Measurements from ENCODE around the gene EIPR1. TPM values are rescaled to one million over a fixed set of nuclear protein-coding genes. Genes with fewer than 3 reads are reported as not detected.
"Not testable (repeated sequence)": the region's sequence is repeated elsewhere in the genome, so short reads cannot be mapped to it uniquely, and the experiment has no call there.

The EIPR1 gene
- total RNA-seq, 2 donors from 2014 or later: 25.1 to 28.5 TPM

DNA sequence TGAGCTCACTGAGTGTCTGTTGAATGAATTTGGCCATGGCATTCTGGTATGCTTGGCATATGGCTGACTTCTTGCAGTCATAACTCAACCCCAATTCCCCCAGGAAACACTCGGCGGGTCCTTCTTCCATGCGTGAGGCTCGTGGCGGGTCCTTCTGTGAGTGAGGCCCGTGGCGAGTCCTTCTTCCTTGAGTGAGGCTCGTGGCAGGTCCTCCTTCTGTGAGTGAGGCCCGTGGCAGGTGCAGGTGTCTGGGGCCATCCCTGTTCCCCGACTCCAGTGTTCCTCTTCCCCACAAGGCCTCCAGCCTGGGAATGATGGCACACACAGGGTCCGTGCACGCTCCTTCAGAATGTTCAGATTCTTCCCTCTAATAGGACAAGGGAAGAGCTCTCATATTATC is 169.0 kb downstream of the EIPR1 start:
- ATAC-seq: no peak
- peaks cover 8% of the 10 kb centered on the region for H3K36me3 Mint-ChIP-seq (ENCODE audit: low read depth)
- no peak for DNase-seq
- H3K27me3 Mint-ChIP-seq: no peaks in the 10 kb centered on the region
- H3K4me1 Mint-ChIP-seq: peaks cover 9% of the 10 kb centered on the region
- no peaks in the 10 kb centered on the region for H3K9me3 ChIP-seq (ENCODE audit: control insufficient read depth, low read length, poor library complexity, severe bottlenecking)
- H3K27ac Mint-ChIP-seq: peak overlapping the region; percentile 65
- H3K4me3 Mint-ChIP-seq: no peak overlapping the region

DNA sequence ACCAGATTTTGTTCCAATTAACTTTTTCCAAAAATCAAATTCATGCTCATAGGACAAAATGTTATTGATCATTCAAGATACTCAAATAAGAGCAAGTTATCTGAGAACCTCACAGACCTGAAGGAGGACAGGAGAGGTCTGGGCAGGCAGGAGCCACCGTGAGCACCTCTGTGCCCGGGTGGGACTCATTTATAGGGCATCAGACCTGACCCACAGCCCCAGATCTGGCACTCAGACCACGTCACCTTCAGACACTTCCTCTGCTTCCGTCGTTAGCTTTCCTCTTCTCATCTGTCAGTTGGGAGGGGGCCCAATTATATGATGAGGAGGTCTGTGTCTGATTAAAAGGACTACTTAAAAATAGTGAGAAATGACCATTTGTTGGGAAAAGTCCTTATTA is 169.4 kb downstream of the EIPR1 start:
- no peaks in the 10 kb centered on the region for H3K27me3 Mint-ChIP-seq
- H3K4me1 Mint-ChIP-seq: peaks cover 9% of the 10 kb centered on the region
- peaks cover 8% of the 10 kb centered on the region for H3K36me3 Mint-ChIP-seq (ENCODE audit: low read depth)
- peak overlapping the region; percentile 65 for H3K27ac Mint-ChIP-seq
- ATAC-seq (no peak), DNase-seq (no peak)
- H3K9me3 ChIP-seq (ENCODE audit: control insufficient read depth, low read length, poor library complexity, severe bottlenecking): no peaks in the 10 kb centered on the region
- no peak overlapping the region for H3K4me3 Mint-ChIP-seq

DNA sequence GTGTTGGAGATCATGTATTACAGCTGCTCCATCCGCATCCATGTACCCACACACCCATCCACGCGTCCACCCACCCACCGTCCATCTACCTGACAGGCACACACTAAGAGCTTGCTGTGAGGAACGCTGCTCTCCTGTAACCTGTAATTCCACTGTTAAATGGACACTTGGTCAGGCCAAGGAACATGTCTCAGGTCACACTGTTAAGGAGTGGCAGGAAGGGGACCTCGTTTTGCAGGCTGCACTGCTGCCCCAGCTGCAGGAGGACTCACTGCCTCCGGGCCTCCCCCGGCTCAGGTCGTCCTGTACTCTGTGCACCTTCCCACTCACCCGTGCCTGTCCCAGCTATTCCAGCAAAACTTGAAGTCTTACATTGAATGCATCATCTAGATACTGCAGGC is 170.5 kb downstream of the EIPR1 start:
- no peak for ATAC-seq
- H3K27ac Mint-ChIP-seq: peak overlapping the region; percentile 51
- no peak for DNase-seq
- H3K4me3 Mint-ChIP-seq: no peak overlapping the region
- H3K4me1 Mint-ChIP-seq: peaks cover 9% of the 10 kb centered on the region
- H3K27me3 Mint-ChIP-seq: no peaks in the 10 kb centered on the region
- H3K36me3 Mint-ChIP-seq (ENCODE audit: low read depth): peaks cover 6% of the 10 kb centered on the region
- H3K9me3 ChIP-seq (ENCODE audit: control insufficient read depth, low read length, poor library complexity, severe bottlenecking): no peaks in the 10 kb centered on the region

DNA sequence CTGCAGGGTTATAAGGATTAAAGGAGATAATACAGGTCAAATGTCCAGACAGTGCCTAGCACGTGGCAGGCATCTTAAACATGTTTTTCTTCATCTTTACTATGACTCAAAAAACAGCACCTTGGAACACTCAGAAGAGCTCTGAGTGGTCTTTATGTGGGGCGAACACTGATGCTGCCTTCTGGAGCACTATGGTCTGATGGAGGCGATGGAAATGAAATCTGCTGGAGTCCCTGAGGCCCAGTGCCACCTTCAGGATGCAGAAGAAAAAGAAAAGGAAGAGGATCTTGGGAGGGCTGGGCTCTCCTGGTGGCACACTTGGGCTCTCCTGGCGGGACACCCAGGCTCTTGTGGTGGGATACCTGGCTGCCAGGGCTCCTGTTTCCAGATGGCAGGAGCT is 171.8 kb downstream of the EIPR1 start:
- Mint-ChIP-seq H3K36me3 (ENCODE audit: low read depth) (peaks cover 4% of the 10 kb centered on the region), H3K4me3 (no peak overlapping the region), H3K27ac (no peak overlapping the region), H3K27me3 (no peaks in the 10 kb centered on the region), H3K4me1 (peaks cover 10% of the 10 kb centered on the region)
- H3K9me3 ChIP-seq (ENCODE audit: control insufficient read depth, low read length, poor library complexity, severe bottlenecking): no peaks in the 10 kb centered on the region
- ATAC-seq (no peak), DNase-seq (no peak)

DNA sequence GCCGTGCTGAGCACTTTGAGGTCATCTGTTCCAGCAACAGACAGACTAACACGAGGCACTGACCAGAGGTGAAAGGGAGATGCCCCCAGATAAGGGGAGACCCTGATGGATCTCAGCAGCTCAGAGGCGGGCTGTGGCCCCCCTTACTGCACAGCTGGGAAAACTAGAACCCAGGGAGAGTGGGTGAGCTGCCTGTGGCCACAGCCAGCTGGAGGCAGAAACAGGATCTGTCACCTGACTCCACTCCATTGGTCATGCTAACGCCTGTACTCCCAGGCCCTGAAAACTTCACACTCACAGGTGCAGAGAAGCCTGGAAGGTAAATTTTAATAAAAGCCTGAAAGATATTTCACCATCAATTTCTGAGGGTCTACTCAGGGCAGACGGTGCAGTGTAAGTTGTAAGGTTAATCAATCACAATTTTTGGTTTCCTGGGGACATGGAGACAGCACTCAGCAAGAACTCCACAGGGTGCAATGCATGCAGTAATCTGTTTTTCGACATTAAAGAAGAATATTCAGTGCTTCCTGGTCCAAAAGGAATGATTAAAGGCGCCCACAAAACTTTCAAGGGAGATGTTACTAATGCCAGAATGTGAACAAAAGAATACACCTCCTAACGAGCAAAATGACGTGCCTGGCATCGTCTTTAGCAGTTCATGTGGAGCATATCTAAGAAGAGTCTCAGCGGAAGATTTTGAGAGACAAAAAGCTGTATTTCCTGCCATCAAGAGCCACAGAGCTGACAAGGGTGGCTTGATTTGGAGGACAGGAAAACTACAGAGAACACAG is 173.4 kb downstream of the EIPR1 start:
- Mint-ChIP-seq H3K4me3 (no peak overlapping the region), H3K27ac (peak overlapping the region; percentile 72)

DNA sequence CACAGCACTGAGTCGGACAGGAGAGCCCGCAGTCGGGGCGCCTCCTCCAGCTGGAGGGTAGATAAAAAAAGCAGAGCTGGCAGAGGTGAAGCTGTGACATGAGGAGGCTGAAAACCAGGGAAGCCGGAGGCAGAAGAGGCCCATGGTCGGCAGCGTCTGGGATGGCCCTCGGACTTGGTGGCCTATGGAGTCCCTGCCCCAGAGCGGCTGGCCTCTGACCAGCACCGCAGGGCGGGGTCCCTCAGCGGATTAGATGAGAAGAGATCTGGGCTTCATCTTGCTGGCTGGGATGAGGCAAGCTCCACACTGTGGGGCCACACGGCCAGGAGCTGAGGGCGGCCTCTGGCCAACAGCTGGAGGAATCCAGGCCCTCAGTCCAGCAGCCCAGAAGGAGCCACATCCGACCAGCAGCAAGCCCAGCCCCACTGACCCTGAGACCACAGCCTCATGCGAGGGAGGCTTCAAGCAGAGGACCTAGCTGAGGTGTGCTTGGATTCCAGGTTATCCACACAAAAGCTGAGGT is 174.1 kb downstream of the EIPR1 start:
- H3K9me3 ChIP-seq (ENCODE audit: control insufficient read depth, low read length, poor library complexity, severe bottlenecking): no peaks in the 10 kb centered on the region
- Mint-ChIP-seq H3K27me3 (no peaks in the 10 kb centered on the region), H3K27ac (peak overlapping the region; percentile 72), H3K36me3 (ENCODE audit: low read depth) (no peaks in the 10 kb centered on the region), H3K4me3 (no peak overlapping the region), H3K4me1 (peaks cover 5% of the 10 kb centered on the region)
- DNase-seq: no peak
- no peak for ATAC-seq

More for the DNA sequence above, 173.4 kb downstream of the EIPR1 start:
- Mint-ChIP-seq H3K4me1 (peaks cover 9% of the 10 kb centered on the region), H3K36me3 (ENCODE audit: low read depth) (no peaks in the 10 kb centered on the region), H3K27me3 (no peaks in the 10 kb centered on the region)
- ATAC-seq (no peak), DNase-seq (no peak)
- no peaks in the 10 kb centered on the region for H3K9me3 ChIP-seq (ENCODE audit: control insufficient read depth, low read length, poor library complexity, severe bottlenecking)

DNA sequence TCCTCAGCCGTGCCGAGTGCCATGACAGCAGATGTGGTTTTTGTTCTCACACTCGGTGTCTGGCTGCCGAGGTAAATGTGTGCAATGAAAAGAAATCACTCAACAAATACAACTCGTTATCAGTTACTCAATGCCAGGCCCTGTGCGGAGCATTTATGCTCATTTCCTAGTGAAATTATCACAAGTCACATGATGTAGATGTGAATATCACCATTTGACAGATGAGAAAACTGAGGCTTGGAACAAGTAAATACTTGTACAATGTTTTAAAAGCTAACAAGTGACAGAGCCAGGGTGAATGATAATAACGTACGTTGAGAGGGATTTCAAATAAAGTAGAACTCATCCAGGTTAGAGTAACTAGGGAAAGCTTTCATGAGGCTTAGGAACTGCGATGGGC is 174.7 kb downstream of the EIPR1 start:
- H3K36me3 Mint-ChIP-seq (ENCODE audit: low read depth): no peaks in the 10 kb centered on the region
- H3K4me3 Mint-ChIP-seq: no peak overlapping the region
- ATAC-seq: no peak
- no peaks in the 10 kb centered on the region for H3K9me3 ChIP-seq (ENCODE audit: control insufficient read depth, low read length, poor library complexity, severe bottlenecking)
- DNase-seq: no peak
- peak overlapping the region; percentile 72 for H3K27ac Mint-ChIP-seq
- H3K4me1 Mint-ChIP-seq: peaks cover 7% of the 10 kb centered on the region
- no peaks in the 10 kb centered on the region for H3K27me3 Mint-ChIP-seq

DNA sequence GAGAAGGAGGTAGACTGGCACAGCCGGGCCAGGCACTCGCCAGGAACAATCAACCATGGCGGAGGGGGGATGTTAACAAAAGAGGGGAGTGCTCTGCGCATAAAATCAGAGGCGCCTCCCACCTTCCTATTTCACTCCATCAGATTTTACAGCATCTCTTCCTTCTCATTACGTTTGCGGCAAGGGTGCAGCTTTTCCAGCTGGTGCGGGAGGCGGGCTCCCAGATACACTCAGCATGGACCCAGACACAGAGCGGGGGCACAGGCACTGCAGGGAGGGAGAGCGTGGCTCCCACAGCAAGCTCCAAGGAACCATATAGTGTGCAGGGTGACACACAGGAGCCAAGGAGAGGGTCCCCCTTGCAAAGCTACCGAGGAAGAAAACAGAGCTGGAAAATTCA is 176.3 kb downstream of the EIPR1 start:
- DNase-seq (no peak), ATAC-seq (no peak)
- H3K9me3 ChIP-seq (ENCODE audit: control insufficient read depth, low read length, poor library complexity, severe bottlenecking): no peaks in the 10 kb centered on the region
- H3K27me3 Mint-ChIP-seq: no peaks in the 10 kb centered on the region
- H3K4me3 Mint-ChIP-seq: no peak overlapping the region
- H3K27ac Mint-ChIP-seq: no peak overlapping the region
- H3K4me1 Mint-ChIP-seq: peaks cover 7% of the 10 kb centered on the region
- H3K36me3 Mint-ChIP-seq (ENCODE audit: low read depth): no peaks in the 10 kb centered on the region

DNA sequence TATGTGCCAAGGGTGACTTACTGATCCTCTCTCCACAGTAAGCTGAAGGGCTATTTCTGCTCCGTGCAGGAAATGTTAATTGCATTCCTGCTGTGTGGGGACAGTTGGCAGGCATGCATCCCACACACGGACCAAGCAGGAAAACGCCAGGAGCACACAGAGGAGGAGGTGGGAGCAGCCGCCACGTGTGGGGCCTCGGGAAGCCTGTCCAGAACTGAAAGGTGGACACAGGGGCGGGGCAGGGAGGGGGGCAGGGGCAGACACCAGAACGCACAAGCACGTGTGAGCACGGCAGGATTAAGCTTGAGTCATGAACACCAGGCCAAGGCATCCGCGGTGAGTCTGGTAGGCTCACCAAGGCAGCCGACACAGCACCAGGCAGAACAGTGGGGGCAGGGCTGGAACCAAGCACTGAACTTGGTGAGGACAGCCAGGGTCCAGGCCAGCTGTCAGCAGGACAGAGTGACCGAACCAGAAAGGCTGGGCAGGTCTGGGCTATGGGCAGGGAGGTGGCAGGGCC is 177.1 kb downstream of the EIPR1 start:
- H3K27ac Mint-ChIP-seq: no peak overlapping the region
- peaks cover 7% of the 10 kb centered on the region for H3K4me1 Mint-ChIP-seq
- H3K4me3 Mint-ChIP-seq: no peak overlapping the region
- H3K9me3 ChIP-seq (ENCODE audit: control insufficient read depth, low read length, poor library complexity, severe bottlenecking): no peaks in the 10 kb centered on the region
- ATAC-seq (no peak), DNase-seq (no peak)
- H3K36me3 Mint-ChIP-seq (ENCODE audit: low read depth): no peaks in the 10 kb centered on the region
- no peaks in the 10 kb centered on the region for H3K27me3 Mint-ChIP-seq

DNA sequence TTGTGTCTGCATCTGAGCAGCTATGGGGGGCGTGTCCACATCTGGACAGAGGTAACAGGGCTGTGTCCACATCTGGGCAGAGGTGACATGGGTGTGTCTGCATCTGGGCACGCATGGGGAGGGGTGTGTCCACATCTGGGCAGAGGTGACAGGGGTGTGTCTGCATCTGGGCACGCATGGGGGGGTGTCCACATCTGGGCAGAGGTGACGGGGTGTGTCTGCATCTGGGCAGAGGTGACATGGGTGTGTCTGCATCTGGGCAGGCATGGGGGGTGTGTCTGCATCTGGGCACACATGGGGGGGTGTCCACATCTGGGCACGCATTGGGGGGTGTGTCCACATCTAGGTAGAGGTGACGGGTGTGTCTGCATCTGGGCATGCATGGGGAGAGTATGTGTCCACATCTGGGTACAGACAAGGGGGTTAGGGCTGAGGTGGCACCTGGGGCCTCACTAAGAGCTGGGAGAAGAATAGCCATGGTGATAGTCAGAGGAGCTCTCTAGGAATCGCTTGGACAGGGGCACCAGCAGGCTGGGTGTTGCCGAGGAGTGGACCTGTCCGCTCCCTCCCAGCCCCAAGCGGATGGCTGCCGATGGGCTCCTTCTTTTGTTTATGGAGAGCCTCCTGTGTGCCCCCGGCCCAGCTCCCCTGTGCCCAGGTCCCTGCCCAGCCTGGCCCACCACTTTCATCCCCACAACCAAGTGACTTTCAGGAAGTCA is 177.8 kb downstream of the EIPR1 start:
- Mint-ChIP-seq H3K36me3 (ENCODE audit: low read depth) (no peaks in the 10 kb centered on the region), H3K4me1 (peaks cover 7% of the 10 kb centered on the region), H3K27ac (peak overlapping the region; percentile 66), H3K4me3 (no peak overlapping the region), H3K27me3 (no peaks in the 10 kb centered on the region)
- H3K9me3 ChIP-seq (ENCODE audit: control insufficient read depth, low read length, poor library complexity, severe bottlenecking): no peaks in the 10 kb centered on the region
- DNase-seq: no peak
- no peak for ATAC-seq

DNA sequence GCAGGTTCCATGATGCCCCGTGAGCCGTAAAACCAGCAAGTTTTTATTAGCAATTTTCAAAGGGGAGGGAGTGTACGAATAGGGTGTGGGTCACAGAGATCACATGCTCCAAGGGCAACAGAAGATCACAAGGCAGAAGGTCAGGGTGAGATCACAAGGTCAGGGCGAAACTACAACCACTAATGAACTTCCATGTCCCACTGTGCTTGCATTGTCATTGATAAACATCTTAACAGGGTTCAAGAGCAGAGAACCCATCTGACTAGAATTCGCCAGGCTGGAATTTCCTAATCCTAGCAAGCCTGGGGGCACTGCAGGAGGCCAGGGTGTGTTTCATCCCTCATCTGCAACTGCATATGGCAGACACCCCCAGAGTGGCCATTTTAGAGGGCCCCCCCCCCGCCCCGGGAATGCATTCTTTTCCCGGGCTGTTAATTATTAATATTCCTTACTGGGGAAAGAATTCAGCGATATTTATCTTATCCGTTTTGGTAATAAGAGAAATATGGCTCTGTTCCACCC is 178.9 kb downstream of the EIPR1 start:
- DNase-seq; H3K27me3 Mint-ChIP-seq; H3K4me1 Mint-ChIP-seq; H3K9me3 ChIP-seq (ENCODE audit: control insufficient read depth, low read length, poor library complexity, severe bottlenecking); H3K36me3 Mint-ChIP-seq (ENCODE audit: low read depth); ATAC-seq: not testable (repeated sequence)
- peak overlapping the region; percentile 83 for H3K4me3 Mint-ChIP-seq
- H3K27ac Mint-ChIP-seq: peak overlapping the region; percentile 95

DNA sequence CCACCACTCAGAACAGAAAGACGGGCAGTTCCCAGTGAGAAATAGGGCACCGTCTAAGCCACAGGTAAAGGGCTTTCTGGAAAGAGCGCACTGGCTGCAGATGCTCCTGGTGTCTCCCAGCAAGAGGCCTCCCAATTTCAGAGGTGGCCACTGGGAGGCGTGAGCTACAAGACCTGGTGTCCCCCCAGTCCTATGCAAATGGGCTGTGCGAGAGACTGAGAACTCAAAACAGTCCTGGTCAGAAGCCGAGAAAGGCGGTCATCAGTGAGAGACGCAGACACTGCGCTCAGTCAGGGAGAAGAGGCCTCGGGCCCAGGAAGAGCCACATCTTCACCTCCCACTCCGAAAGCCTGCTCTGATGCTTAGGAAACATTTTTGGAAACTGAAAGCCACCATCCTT is 179.5 kb downstream of the EIPR1 start:
- ATAC-seq: peak; percentile 81
- H3K36me3 Mint-ChIP-seq (ENCODE audit: low read depth): no peaks in the 10 kb centered on the region
- H3K9me3 ChIP-seq (ENCODE audit: control insufficient read depth, low read length, poor library complexity, severe bottlenecking): no peaks in the 10 kb centered on the region
- H3K4me3 Mint-ChIP-seq: peak overlapping the region; percentile 83
- peaks cover 7% of the 10 kb centered on the region for H3K4me1 Mint-ChIP-seq
- peak overlapping the region; percentile 95 for H3K27ac Mint-ChIP-seq
- peak in 1 of 3 donors; percentile 22 for DNase-seq
- H3K27me3 Mint-ChIP-seq: no peaks in the 10 kb centered on the region

DNA sequence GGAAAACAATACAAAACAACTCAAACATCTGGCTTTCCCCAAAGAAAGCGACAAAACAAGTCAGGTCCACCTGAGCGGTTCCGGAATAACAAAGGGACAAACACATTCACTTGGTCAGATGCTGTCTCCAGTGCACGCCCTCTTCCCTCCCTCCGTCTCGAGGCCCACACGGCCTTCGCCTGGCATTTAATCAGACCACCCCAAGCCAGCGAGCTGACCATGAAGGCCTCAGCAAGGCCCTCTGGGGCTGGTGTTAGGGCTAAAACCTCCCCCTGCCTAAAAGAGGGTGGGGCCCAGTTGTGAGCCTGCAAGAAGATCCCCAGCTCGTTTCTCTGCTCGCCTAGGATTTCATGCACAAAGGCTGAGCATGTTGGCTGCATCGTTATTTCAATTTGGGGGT is 180.3 kb downstream of the EIPR1 start:
- H3K9me3 ChIP-seq (ENCODE audit: control insufficient read depth, low read length, poor library complexity, severe bottlenecking): no peaks in the 10 kb centered on the region
- Mint-ChIP-seq H3K4me1 (peaks cover 7% of the 10 kb centered on the region), H3K27me3 (no peaks in the 10 kb centered on the region), H3K27ac (no peak overlapping the region), H3K36me3 (ENCODE audit: low read depth) (no peaks in the 10 kb centered on the region), H3K4me3 (no peak overlapping the region)
- DNase-seq (no peak), ATAC-seq (no peak)

Data from T-helper 17 cell (primary cell).